ENCODE results near the gene CEP20.

DNA sequence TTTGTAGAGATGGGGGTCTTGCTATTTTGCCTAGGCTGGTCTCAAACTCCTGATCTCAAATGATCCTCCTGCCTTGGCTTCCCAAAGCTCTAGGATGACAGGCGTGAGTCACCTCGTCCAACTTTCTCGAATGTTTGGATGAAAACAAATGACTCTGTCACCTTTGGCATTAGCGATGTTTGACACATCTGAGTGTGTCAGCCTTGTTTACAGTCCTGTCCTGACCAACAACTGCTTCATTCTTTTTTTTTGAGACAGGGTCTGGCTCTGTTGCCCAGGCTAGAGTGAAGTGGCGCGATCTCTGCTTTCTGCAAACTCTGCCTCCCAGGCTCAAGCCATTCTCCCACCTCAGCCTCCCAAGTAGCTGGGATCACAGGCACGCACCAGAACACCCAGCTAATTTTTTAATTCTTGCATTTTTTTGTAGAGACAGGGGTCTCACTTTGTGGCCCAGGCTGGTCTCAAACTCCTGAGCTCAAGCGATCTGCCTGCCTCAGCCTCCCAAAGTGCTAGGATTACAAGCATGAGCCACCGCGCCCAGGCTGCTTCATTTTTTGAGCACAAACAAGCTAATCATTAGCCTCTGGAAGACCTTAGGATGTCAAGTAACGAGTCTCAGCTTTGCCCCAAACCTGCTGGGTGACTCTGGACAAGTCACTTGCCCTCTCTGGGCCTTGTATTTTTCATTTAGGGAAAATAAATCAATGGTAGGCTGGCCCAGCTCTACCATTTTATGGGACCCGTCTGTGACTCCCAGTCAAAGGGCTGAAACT is 39.0 kb downstream of the CEP20 start:
- TF ChIP-seq, protein P1, sequence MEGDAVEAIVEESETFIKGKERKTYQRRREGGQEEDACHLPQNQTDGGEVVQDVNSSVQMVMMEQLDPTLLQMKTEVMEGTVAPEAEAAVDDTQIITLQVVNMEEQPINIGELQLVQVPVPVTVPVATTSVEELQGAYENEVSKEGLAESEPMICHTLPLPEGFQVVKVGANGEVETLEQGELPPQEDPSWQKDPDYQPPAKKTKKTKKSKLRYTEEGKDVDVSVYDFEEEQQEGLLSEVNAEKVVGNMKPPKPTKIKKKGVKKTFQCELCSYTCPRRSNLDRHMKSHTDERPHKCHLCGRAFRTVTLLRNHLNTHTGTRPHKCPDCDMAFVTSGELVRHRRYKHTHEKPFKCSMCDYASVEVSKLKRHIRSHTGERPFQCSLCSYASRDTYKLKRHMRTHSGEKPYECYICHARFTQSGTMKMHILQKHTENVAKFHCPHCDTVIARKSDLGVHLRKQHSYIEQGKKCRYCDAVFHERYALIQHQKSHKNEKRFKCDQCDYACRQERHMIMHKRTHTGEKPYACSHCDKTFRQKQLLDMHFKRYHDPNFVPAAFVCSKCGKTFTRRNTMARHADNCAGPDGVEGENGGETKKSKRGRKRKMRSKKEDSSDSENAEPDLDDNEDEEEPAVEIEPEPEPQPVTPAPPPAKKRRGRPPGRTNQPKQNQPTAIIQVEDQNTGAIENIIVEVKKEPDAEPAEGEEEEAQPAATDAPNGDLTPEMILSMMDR (IDR thresholded peaks at IDR 0.05), result no peak
- no peak for TF ChIP-seq EZH2 (IDR thresholded peaks at IDR 0.05; ENCODE audit: borderline replicate concordance, insufficient read depth, low read depth, low read length, poor library complexity, severe bottlenecking)

All from B cell (primary cell).